Endodermal cell (in vitro differentiated cells): ENCODE measurements around the gene RAP1GAP2. TPM values are rescaled to one million over a fixed set of nuclear protein-coding genes. Genes with fewer than 3 reads are reported as not detected.

Experiments
- DNase-seq: peaks from one replicate; pipeline ENCODE4 v3.0.0-alpha.2; 2017
- H3K27ac ChIP-seq: 2 replicates; pipeline ENCODE4 v1.5.1; 2013; ENCODE audit warnings: mild to moderate bottlenecking, low read depth, low read length, moderate library complexity
- H3K27me3 ChIP-seq: 2 replicates; pipeline ENCODE4 v1.6.1; 2013; ENCODE audit warnings: mild to moderate bottlenecking, low read length, moderate library complexity; ENCODE audit not compliant: insufficient read depth, control insufficient read depth, poor library complexity, severe bottlenecking
- H3K36me3 ChIP-seq: 2 replicates; pipeline ENCODE4 v1.7.0; 2013; ENCODE audit warnings: mild to moderate bottlenecking, low read length, moderate library complexity; ENCODE audit not compliant: control insufficient read depth, insufficient read depth
- H3K4me1 ChIP-seq: one replicate; pipeline ENCODE4 v1.7.0; 2013; ENCODE audit warnings: low read length; ENCODE audit not compliant: control insufficient read depth, insufficient read depth
- H3K4me3 ChIP-seq: 2 replicates; pipeline ENCODE4 v1.5.1; 2013; ENCODE audit warnings: mild to moderate bottlenecking, low read length, moderate library complexity
- H3K9ac ChIP-seq: 2 replicates; pipeline ENCODE4 v1.6.1; 2013; ENCODE audit warnings: mild to moderate bottlenecking, low read length, moderate library complexity; ENCODE audit not compliant: poor library complexity, severe bottlenecking; ENCODE audit errors: extremely low read depth
- H3K9me3 ChIP-seq: 2 replicates; pipeline ENCODE4 v1.6.1; 2013; ENCODE audit warnings: mild to moderate bottlenecking, low read length, moderate library complexity; ENCODE audit not compliant: control insufficient read depth
- H3K27ac Mint-ChIP-seq: 2 replicates; pipeline ENCODE4 v1.8.0; 2020; ENCODE audit warnings: mixed read lengths
- H3K27me3 Mint-ChIP-seq: 2 replicates; pipeline ENCODE4 v1.8.0; 2021; ENCODE audit warnings: mild to moderate bottlenecking, mixed read lengths; ENCODE audit not compliant: insufficient read depth
- H3K36me3 Mint-ChIP-seq: 2 replicates; pipeline ENCODE4 v1.8.0; 2020; ENCODE audit warnings: low read depth, mixed read lengths
- H3K4me1 Mint-ChIP-seq: 2 replicates; pipeline ENCODE4 v1.8.0; 2020; ENCODE audit warnings: mixed read lengths
- H3K4me3 Mint-ChIP-seq: 2 replicates; pipeline ENCODE4 v1.8.0; 2020; ENCODE audit warnings: mild to moderate bottlenecking, moderate library complexity, mixed read lengths
- H3K9me3 Mint-ChIP-seq: 2 replicates; pipeline ENCODE4 v1.8.0; 2020; ENCODE audit warnings: mild to moderate bottlenecking, mixed read lengths
- WGBS, 2 experiments: methylation state at CpG; one replicate each; pipeline versions ENCODE4 v1.1.5 to v1.1.7; 2013; ENCODE audit warnings: missing lambda C conversion rate in 2 of 2, mixed read lengths in 1 of 2; ENCODE audit not compliant: insufficient coverage in 1 of 2, insufficient read length in 1 of 2; 5-methylcytosine and 5-hydroxymethylcytosine counted together
- total RNA-seq, 2 donors: library from RNA; stranded (reverse); fragmentation: NEBNext Ultra II Directional in 1 of 2; extraction: Animal tissue kit (Norgen Biotek cat#: 25700) in 1 of 2; gene quantifications; 2 replicates in 1 of 2; 3 replicates in 1 of 2; pipeline ENCODE4 v1.2.1, GENCODE V29; 2021
- TF ChIP-seq, protein P1 (sequence below): fragments of 200-600 bp; sonication (generic); conservative IDR thresholded peaks from 2 replicates; pipeline ENCODE4 v1.5.0; 2021; ENCODE audit warnings: antibody characterized with exemption, mild to moderate bottlenecking

Gene RAP1GAP2
- total RNA-seq, 2 donors from 2014 or later, result 18.0 to 44.3 TPM

DNA sequence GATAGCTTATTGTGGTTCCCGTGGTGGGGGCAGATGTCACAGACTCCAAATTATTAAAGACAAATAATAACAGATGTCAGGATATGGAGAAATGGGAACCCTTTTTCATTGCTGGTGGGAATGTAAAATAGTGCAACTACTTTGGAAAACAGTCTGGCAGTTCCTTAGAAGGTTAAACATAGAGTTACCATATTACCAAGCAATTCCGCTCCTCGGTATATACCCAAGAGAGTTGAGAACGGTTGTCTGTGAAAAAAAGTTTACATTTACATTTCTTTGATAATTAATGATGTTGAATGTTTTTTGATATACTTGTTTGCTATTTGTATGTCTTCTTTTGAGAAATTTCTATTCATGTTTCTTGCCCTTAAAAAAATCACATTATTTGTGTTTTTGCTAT lies 226.0 kb downstream of the RAP1GAP2 start:
- no peak overlapping the region for H3K4me3 Mint-ChIP-seq
- Histone ChIP-seq H3K27ac (no peak overlapping the region), H3K4me1 (no peaks in the 10 kb centered on the region), H3K27me3 (no peaks in the 10 kb centered on the region), H3K36me3 (peaks cover 21% of the 10 kb centered on the region), H3K9ac (no peak overlapping the region), H3K9me3 (peaks cover 38% of the 10 kb centered on the region), H3K4me3 (peak overlapping the region; percentile 20)
- H3K9me3 Mint-ChIP-seq, result peaks cover 37% of the 10 kb centered on the region
- H3K27ac Mint-ChIP-seq, result no peak overlapping the region
- no peaks in the 10 kb centered on the region for H3K27me3 Mint-ChIP-seq
- DNase-seq, result no peak
- peaks cover 60% of the 10 kb centered on the region for H3K36me3 Mint-ChIP-seq
- 97% methylated on average over 3 of the region's 4 CpGs; no CpG with 5 or more reads in 1 of the 2 experiments for WGBS, 2 experiments
- no peaks in the 10 kb centered on the region for H3K4me1 Mint-ChIP-seq
- TF ChIP-seq, protein P1, sequence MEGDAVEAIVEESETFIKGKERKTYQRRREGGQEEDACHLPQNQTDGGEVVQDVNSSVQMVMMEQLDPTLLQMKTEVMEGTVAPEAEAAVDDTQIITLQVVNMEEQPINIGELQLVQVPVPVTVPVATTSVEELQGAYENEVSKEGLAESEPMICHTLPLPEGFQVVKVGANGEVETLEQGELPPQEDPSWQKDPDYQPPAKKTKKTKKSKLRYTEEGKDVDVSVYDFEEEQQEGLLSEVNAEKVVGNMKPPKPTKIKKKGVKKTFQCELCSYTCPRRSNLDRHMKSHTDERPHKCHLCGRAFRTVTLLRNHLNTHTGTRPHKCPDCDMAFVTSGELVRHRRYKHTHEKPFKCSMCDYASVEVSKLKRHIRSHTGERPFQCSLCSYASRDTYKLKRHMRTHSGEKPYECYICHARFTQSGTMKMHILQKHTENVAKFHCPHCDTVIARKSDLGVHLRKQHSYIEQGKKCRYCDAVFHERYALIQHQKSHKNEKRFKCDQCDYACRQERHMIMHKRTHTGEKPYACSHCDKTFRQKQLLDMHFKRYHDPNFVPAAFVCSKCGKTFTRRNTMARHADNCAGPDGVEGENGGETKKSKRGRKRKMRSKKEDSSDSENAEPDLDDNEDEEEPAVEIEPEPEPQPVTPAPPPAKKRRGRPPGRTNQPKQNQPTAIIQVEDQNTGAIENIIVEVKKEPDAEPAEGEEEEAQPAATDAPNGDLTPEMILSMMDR, result no peak

DNA sequence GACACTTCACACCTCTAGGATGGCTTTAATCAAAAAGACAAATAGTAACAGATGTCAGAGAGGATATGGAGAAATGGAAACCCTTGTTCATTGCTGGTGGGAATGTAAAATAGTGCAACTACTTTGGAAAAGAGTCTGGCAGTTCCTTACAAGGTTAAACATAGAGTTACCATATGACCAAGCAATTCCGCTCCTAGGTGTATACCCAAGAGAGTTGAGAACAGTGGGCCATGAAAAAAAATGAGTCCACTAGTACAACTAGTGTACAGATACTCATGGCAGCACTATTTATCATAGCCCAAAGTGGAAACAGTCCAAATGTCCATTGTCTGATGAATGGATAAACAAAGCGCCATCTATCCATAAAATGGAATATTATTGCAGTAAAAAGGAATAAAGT lies 228.1 kb downstream of the RAP1GAP2 start:
- no peaks in the 10 kb centered on the region for H3K4me1 Mint-ChIP-seq
- no peaks in the 10 kb centered on the region for H3K4me1 ChIP-seq
- no peak overlapping the region for H3K27ac Mint-ChIP-seq
- no peaks in the 10 kb centered on the region for H3K27me3 ChIP-seq
- DNase-seq, result no peak
- H3K36me3 Mint-ChIP-seq, result peaks cover 69% of the 10 kb centered on the region
- TF ChIP-seq, protein P1, result no peak
- H3K27me3 Mint-ChIP-seq, result no peaks in the 10 kb centered on the region
- H3K9me3 Mint-ChIP-seq, result peaks cover 37% of the 10 kb centered on the region
- no peak overlapping the region for H3K9ac ChIP-seq
- WGBS, 2 experiments, result 97 to 100% methylated on average over 1 to 2 of the region's 2 CpGs
- H3K4me3 ChIP-seq, result no peak overlapping the region
- H3K27ac ChIP-seq, result no peak overlapping the region
- peaks cover 21% of the 10 kb centered on the region for H3K36me3 ChIP-seq
- no peak overlapping the region for H3K4me3 Mint-ChIP-seq
- peaks cover 38% of the 10 kb centered on the region for H3K9me3 ChIP-seq

DNA sequence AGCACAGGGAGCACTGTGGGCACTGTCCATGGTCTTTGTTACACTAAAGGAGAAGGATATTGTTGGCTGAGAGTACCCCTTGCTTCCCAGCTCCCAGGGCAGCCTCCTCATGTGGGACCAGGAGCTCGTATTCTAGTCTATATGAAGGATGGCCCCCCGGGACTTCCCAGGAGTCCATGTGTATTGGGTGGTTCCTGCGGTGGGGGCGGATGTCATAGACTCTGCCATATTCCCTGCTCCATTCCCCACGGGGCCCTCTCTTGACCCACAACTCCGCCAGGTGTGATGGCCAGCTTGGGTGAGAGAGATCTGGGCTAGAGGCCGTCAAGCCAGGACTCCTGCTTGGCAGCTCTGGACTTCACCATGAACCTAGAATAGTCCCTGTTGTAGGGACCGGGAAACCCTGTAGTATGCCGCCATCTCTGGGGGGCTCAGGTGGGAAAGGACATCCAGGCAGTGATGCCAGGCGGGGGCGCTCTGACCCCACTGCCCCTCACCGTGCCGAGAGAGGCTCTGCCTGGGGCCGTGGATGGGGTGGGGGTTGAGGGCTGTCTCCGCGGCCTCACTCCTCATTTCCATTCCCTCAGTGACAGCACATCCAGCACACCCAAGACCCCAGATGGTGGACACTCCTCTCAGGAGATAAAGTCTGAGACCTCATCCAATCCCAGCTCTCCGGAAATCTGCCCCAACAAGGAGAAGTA lies 229.3 kb downstream of the RAP1GAP2 start:
- Mint-ChIP-seq H3K4me3 (no peak overlapping the region), H3K4me1 (no peaks in the 10 kb centered on the region), H3K9me3 (peaks cover 37% of the 10 kb centered on the region), H3K27me3 (no peaks in the 10 kb centered on the region), H3K27ac (no peak overlapping the region), H3K36me3 (peaks cover 63% of the 10 kb centered on the region)
- no peaks in the 10 kb centered on the region for H3K4me1 ChIP-seq
- H3K4me3 ChIP-seq, result no peak overlapping the region
- WGBS, 2 experiments, result 97 to 98% methylated on average over 7 to 17 of the region's 17 CpGs
- DNase-seq, result peak; percentile 52
- TF ChIP-seq, protein P1, result no peak
- no peak overlapping the region for H3K9ac ChIP-seq
- H3K27me3 ChIP-seq, result no peaks in the 10 kb centered on the region
- H3K9me3 ChIP-seq, result peaks cover 38% of the 10 kb centered on the region
- H3K36me3 ChIP-seq, result peaks cover 24% of the 10 kb centered on the region
- H3K27ac ChIP-seq, result peak overlapping the region; percentile 77
